Choroid plexus epithelial cell (primary cell): ENCODE results near the gene IL25.

ENCODE experiments used
- DNase-seq: peaks from one replicate; pipeline ENCODE4 v3.0.0-alpha.2; 2010; ENCODE audit warnings: low read depth
- H3K4me3 ChIP-seq: 2 replicates; pipeline ENCODE4 v1.5.1; 2011; ENCODE audit warnings: low read depth, mild to moderate bottlenecking, control low read depth, low read length, moderate library complexity
- TF ChIP-seq, protein P1 (sequence below): conservative IDR thresholded peaks from 2 replicates; pipeline ENCODE4 v1.5.1; 2011; ENCODE audit warnings: low read depth, mild to moderate bottlenecking, control low read depth, inconsistent platforms, low read length, moderate library complexity

Gene IL25

DNA sequence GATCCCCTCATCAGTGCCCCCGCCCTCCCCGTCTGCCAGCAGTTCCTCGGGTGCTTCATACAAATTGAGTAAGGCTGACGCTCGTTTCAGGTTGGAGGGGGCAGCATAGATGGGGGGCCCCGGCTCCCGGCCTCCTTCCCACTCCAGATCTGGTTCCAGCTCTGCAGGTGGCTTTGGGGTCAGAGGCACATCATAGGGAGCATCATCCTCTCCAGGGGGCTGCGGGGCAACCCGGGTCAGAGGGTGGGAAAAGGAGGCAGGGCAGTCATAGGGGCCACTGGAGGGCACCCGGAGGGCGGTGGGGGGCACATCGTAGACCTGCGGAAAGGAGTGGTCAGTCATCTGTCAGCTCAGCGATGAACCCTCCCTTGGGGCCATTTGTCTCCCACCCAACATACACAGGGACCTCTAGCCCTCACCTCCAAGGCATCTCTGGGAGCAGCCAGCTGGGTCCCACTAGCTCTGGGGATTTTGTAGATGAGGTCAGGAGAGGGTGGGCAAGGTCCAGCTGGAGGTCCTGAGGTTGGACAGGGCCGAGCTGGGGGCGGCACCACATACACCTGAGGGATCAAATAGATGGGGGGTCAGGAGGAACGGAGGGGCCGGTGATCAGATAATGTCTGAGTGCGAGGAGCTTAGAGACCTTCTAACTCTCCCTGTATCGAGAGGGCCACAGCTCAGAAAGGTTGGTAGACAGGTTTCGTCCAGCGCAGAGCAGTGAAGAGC is 12.7 kb upstream of the IL25 start:
- TF ChIP-seq, protein P1, sequence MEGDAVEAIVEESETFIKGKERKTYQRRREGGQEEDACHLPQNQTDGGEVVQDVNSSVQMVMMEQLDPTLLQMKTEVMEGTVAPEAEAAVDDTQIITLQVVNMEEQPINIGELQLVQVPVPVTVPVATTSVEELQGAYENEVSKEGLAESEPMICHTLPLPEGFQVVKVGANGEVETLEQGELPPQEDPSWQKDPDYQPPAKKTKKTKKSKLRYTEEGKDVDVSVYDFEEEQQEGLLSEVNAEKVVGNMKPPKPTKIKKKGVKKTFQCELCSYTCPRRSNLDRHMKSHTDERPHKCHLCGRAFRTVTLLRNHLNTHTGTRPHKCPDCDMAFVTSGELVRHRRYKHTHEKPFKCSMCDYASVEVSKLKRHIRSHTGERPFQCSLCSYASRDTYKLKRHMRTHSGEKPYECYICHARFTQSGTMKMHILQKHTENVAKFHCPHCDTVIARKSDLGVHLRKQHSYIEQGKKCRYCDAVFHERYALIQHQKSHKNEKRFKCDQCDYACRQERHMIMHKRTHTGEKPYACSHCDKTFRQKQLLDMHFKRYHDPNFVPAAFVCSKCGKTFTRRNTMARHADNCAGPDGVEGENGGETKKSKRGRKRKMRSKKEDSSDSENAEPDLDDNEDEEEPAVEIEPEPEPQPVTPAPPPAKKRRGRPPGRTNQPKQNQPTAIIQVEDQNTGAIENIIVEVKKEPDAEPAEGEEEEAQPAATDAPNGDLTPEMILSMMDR = no peak
- DNase-seq = no peak
- H3K4me3 ChIP-seq = no peak overlapping the region

GRCh38 chr14:23360496-23360895 is 12.1 kb upstream of the IL25 start:
- no peak overlapping the region for H3K4me3 ChIP-seq
- DNase-seq = no peak
- TF ChIP-seq, protein P1 = no peak

- TF ChIP-seq, protein P1 = no peak
- DNase-seq = peak; percentile 42
- H3K4me3 ChIP-seq = no peak overlapping the region
Measured at GRCh38 chr14:23361320-23361719, 11.3 kb upstream of the IL25 start.

DNA sequence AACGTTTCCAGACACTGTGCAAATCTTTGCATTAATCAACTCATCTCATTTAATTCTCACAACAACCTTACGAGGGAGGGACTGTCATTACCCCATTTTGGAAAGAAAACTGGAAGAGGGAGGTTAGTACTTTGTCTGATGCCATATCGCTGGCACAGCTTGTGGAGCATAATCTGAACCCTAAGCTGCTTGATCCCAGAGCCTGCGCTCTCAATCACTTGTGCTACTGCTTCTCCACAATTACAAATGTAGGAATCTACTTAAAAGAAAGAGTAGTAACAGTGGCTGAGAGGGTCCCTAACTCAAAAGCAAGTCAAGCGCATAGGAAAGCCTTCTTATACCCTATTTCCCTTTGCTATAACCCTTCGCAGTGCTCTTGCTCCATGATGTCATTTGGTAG is 10.8 kb upstream of the IL25 start:
- DNase-seq = no peak
- no peak overlapping the region for H3K4me3 ChIP-seq
- TF ChIP-seq, protein P1 = no peak

DNA sequence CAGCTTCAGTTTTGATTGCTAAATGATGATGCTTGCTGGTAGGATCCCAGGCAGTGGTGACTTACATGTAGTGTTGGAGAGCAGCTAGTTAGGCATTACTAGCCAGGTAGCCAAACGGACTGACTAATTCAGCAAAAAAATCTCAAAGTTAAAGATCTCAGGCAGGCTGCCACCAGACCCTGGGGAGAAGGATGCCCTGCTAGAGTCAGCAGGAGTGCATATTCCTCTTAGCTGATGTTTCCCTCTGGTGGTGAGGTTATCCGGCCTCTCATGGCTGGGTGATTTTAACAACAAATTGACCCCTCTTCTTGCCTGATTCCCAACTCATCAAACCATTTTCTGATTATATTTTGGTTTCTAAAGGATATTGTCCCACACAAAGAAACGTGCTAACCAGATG is 10.4 kb upstream of the IL25 start:
- TF ChIP-seq, protein P1 = peak; percentile 53
- DNase-seq = peak; percentile 41
- H3K4me3 ChIP-seq = no peak overlapping the region

GRCh38 chr14:23364164-23365035 is 8.2 kb upstream of the IL25 start:
- TF ChIP-seq, protein P1 = no peak
- peak overlapping the region; percentile 58 for H3K4me3 ChIP-seq
- no peak for DNase-seq
